HepG2 (cell line): ENCODE data around the gene SUV39H2. TPM values are rescaled to one million over a fixed set of nuclear protein-coding genes. Genes with fewer than 3 reads are reported as not detected.

ENCODE experiments used
- AGO2 ChIP-seq: fragments of 200-400 bp; formaldehyde crosslinking; optimal IDR thresholded peaks from 2 replicates; pipeline ENCODE3; 2017; ENCODE audit warnings: mild to moderate bottlenecking, low read depth, low read length, moderate library complexity
- ATM ChIP-seq: fragments of 450-650 bp; IDR thresholded peaks from 2 replicates; pipeline ENCODE4 v1.7.1; 2017; ENCODE audit warnings: mild to moderate bottlenecking, borderline replicate concordance
- NPAS2 ChIP-seq: sonication (generic); formaldehyde crosslinking; IDR thresholded peaks from 2 replicates; pipeline ENCODE4 v1.8.0; 2022; ENCODE audit warnings: mild to moderate bottlenecking, missing genetic modification reagents, borderline replicate concordance
- RFXAP ChIP-seq: sonication (generic); formaldehyde crosslinking; IDR thresholded peaks from 2 replicates; pipeline ENCODE4 v1.4.0; 2020; ENCODE audit warnings: missing genetic modification reagents, borderline replicate concordance
- SP5 ChIP-seq: IDR thresholded peaks from 2 replicates; pipeline ENCODE4 v1.6.1; 2016; ENCODE audit warnings: low read depth, borderline replicate concordance
- ZFAT ChIP-seq: sonication (generic); formaldehyde crosslinking; conservative IDR thresholded peaks from 2 replicates; pipeline ENCODE4 v1.8.1; 2023; ENCODE audit warnings: missing genetic modification reagents, inconsistent platforms
- ZNF17 ChIP-seq: sonication (generic); formaldehyde crosslinking; IDR thresholded peaks from 2 replicates; pipeline ENCODE4 v1.5.0; 2020; ENCODE audit warnings: mild to moderate bottlenecking, missing genetic modification reagents
- ZNF629 ChIP-seq: sonication (generic); formaldehyde crosslinking; conservative IDR thresholded peaks from 2 replicates; pipeline ENCODE4 v1.5.0; 2020; ENCODE audit warnings: missing genetic modification reagents
- ZNF766 ChIP-seq: sonication (generic); formaldehyde crosslinking; IDR thresholded peaks from 2 replicates; pipeline ENCODE4 v1.5.0; 2020; ENCODE audit warnings: missing genetic modification reagents, borderline replicate concordance
- polyA plus RNA-seq, 8 experiments: library from polyadenylated mRNA; depleted of rRNA in 3 of 8; stranded (reverse) in 7 of 8; unstranded in 1 of 8; fragments of >200 nt; fragmentation: Illumina TruSeq in 4 of 8; extraction: Trizol in 4 of 8; gene quantifications; 2 replicates each; pipeline versions ENCODE4 v1.2.1 to v1.2.3, GENCODE V29; 2011 to 2016; ENCODE audit warnings: low read depth in 4 of 8, missing spikeins in 1 of 8, mixed read lengths in 1 of 8; ENCODE audit not compliant: insufficient read depth in 1 of 8
- total RNA-seq, 5 experiments: library from RNA; depleted of rRNA; stranded (reverse); fragments of >200 nt; fragmentation: Illumina TruSeq; extraction: Trizol; gene quantifications; 2 replicates each; pipeline ENCODE4 v1.2.3, GENCODE V29; 2016; ENCODE audit warnings: low read depth in 1 of 5
- TF ChIP-seq, protein P1 (sequence below): sonication (generic); formaldehyde crosslinking; IDR thresholded peaks from 2 replicates; pipeline ENCODE4 v1.5.1; 2020; ENCODE audit warnings: mild to moderate bottlenecking, missing genetic modification reagents
- TF ChIP-seq, protein P2 (sequence below): IDR thresholded peaks from 2 replicates; pipeline ENCODE4 v1.4.0; 2020; ENCODE audit warnings: mild to moderate bottlenecking, missing genetic modification reagents
- TF ChIP-seq, protein P3 (sequence below): sonication (generic); formaldehyde crosslinking; IDR thresholded peaks from 2 replicates; pipeline ENCODE4 v1.4.0; 2020; ENCODE audit warnings: missing genetic modification reagents
- TF ChIP-seq, protein P4 (sequence below): sonication (generic); formaldehyde crosslinking; IDR thresholded peaks from 2 replicates; pipeline ENCODE4 v1.5.0; 2020; ENCODE audit warnings: mild to moderate bottlenecking, missing genetic modification reagents
- TF ChIP-seq, protein P5 (sequence below): sonication (generic); formaldehyde crosslinking; IDR thresholded peaks from 2 replicates; pipeline ENCODE4 v1.9.0; 2021; ENCODE audit warnings: missing genetic modification reagents, mild to moderate bottlenecking, borderline replicate concordance
- TF ChIP-seq, protein P6 (sequence below): sonication (generic); formaldehyde crosslinking; IDR thresholded peaks from 2 replicates; pipeline ENCODE4 v1.8.1; 2023; ENCODE audit warnings: mild to moderate bottlenecking, missing genetic modification reagents, borderline replicate concordance

Gene SUV39H2
- total and polyA plus RNA-seq, 2 of the 13 experiments (the other 11 are each of a cell fraction or from before 2014, with no cell fraction given): 9.0 to 44.3 TPM

DNA sequence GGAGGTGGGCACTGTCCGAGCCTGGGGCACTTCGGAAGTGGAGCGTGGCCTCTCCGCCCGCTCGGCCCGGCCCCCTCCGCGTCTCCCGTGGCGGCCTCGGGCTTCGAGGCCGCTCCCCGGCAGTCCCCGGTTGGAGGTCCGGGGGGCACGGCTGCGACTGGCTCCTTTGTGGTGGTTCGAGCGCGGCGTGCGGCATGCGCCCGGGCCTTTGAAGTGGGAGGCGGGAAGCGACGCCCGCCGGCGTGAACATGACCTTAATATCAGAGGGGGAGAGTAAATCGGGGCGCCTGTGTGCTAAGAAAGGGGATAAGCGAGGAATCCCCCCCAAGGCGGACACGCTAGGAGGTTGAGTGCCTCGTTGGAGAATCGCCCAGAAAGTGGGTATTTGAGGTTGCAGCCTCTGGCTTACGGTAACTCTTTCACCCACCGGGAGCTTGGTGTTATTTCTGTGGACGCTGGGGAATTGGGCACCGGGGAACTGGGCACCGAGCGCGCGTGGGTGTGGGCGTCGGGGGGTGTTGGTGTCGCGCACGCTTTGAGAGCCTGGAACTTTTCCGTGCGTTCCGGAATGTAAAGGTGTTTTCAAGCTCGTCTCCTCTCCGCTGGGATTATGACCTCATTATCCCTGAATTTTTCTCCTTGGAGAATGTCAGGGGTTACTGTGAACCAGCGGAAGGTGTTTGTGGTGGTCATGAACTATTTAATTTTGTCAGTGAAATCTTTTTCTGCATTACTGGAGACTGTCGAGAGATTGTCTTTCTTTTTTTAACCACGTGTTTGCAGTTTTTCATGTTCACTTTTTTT is 660 bp downstream of the SUV39H2 start (continued):
- TF ChIP-seq, protein P1, sequence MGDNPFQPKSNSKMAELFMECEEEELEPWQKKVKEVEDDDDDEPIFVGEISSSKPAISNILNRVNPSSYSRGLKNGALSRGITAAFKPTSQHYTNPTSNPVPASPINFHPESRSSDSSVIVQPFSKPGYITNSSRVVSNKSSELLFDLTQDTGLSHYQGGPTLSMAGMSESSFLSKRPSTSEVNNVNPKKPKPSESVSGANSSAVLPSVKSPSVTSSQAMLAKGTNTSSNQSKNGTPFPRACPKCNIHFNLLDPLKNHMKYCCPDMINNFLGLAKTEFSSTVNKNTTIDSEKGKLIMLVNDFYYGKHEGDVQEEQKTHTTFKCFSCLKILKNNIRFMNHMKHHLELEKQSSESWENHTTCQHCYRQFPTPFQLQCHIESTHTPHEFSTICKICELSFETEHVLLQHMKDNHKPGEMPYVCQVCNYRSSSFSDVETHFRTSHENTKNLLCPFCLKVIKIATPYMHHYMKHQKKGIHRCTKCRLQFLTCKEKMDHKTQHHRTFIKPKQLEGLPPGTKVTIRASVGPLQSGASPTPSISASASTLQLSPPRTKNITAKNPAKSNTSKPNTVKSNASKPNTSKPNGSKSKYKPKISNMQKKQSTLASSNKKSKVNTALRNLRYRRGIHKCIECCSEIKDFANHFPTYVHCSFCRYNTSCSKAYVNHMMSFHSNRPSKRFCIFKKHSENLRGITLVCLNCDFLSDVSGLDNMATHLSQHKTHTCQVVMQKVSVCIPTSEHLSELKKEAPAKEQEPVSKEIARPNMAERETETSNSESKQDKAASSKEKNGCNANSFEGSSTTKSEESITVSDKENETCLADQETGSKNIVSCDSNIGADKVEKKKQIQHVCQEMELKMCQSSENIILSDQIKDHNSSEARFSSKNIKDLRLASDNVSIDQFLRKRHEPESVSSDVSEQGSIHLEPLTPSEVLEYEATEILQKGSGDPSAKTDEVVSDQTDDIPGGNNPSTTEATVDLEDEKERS (CRISPR knock-in tag): peak; percentile 19; the same call in 1 of the 2 replicates
- TF ChIP-seq, protein P2, sequence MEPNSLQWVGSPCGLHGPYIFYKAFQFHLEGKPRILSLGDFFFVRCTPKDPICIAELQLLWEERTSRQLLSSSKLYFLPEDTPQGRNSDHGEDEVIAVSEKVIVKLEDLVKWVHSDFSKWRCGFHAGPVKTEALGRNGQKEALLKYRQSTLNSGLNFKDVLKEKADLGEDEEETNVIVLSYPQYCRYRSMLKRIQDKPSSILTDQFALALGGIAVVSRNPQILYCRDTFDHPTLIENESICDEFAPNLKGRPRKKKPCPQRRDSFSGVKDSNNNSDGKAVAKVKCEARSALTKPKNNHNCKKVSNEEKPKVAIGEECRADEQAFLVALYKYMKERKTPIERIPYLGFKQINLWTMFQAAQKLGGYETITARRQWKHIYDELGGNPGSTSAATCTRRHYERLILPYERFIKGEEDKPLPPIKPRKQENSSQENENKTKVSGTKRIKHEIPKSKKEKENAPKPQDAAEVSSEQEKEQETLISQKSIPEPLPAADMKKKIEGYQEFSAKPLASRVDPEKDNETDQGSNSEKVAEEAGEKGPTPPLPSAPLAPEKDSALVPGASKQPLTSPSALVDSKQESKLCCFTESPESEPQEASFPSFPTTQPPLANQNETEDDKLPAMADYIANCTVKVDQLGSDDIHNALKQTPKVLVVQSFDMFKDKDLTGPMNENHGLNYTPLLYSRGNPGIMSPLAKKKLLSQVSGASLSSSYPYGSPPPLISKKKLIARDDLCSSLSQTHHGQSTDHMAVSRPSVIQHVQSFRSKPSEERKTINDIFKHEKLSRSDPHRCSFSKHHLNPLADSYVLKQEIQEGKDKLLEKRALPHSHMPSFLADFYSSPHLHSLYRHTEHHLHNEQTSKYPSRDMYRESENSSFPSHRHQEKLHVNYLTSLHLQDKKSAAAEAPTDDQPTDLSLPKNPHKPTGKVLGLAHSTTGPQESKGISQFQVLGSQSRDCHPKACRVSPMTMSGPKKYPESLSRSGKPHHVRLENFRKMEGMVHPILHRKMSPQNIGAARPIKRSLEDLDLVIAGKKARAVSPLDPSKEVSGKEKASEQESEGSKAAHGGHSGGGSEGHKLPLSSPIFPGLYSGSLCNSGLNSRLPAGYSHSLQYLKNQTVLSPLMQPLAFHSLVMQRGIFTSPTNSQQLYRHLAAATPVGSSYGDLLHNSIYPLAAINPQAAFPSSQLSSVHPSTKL: no peak
- TF ChIP-seq ZNF766 (CRISPR knock-in tag) (0 out of 2 replicates have a peak, but pooled peaks have one; percentile 7), ZNF629 (CRISPR knock-in tag) (no peak), ZNF17 (CRISPR knock-in tag) (no peak), SP5 (CRISPR knock-in tag) (no peak), RFXAP (CRISPR knock-in tag) (no peak), AGO2 (no peak), ATM (no peak), NPAS2 (CRISPR knock-in tag) (no peak), ZFAT (no peak)
- TF ChIP-seq, protein P3, sequence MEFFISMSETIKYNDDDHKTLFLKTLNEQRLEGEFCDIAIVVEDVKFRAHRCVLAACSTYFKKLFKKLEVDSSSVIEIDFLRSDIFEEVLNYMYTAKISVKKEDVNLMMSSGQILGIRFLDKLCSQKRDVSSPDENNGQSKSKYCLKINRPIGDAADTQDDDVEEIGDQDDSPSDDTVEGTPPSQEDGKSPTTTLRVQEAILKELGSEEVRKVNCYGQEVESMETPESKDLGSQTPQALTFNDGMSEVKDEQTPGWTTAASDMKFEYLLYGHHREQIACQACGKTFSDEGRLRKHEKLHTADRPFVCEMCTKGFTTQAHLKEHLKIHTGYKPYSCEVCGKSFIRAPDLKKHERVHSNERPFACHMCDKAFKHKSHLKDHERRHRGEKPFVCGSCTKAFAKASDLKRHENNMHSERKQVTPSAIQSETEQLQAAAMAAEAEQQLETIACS: no peak
- TF ChIP-seq, protein P4, sequence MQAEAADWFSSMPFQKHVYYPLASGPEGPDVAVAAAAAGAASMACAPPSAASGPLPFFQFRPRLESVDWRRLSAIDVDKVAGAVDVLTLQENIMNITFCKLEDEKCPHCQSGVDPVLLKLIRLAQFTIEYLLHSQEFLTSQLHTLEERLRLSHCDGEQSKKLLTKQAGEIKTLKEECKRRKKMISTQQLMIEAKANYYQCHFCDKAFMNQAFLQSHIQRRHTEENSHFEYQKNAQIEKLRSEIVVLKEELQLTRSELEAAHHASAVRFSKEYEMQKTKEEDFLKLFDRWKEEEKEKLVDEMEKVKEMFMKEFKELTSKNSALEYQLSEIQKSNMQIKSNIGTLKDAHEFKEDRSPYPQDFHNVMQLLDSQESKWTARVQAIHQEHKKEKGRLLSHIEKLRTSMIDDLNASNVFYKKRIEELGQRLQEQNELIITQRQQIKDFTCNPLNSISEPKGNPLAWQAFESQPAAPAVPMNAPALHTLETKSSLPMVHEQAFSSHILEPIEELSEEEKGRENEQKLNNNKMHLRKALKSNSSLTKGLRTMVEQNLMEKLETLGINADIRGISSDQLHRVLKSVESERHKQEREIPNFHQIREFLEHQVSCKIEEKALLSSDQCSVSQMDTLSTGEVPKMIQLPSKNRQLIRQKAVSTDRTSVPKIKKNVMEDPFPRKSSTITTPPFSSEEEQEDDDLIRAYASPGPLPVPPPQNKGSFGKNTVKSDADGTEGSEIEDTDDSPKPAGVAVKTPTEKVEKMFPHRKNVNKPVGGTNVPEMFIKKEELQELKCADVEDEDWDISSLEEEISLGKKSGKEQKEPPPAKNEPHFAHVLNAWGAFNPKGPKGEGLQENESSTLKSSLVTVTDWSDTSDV (CRISPR knock-in tag): peak; percentile 81; the same call in 1 of the 2 replicates
- TF ChIP-seq, protein P5, sequence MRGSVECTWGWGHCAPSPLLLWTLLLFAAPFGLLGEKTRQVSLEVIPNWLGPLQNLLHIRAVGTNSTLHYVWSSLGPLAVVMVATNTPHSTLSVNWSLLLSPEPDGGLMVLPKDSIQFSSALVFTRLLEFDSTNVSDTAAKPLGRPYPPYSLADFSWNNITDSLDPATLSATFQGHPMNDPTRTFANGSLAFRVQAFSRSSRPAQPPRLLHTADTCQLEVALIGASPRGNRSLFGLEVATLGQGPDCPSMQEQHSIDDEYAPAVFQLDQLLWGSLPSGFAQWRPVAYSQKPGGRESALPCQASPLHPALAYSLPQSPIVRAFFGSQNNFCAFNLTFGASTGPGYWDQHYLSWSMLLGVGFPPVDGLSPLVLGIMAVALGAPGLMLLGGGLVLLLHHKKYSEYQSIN: no peak
- TF ChIP-seq, protein P6, sequence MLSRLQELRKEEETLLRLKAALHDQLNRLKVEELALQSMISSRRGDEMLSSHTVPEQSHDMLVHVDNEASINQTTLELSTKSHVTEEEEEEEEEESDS (CRISPR knock-in tag): no peak
